GM23248 (cell line): ENCODE measurements around the gene ICA1.

Experiments
- EZH2 ChIP-seq: fragments of 200-600 bp; sonication (generic); IDR thresholded peaks from 2 replicates; pipeline ENCODE4 v1.6.1; 2018; ENCODE audit warnings: antibody characterized with exemption, mild to moderate bottlenecking; ENCODE audit not compliant: insufficient read depth, poor library complexity, severe bottlenecking
- EZH2phosphoT487 ChIP-seq: fragments of 200-600 bp; sonication (generic); IDR thresholded peaks from 2 replicates; pipeline ENCODE4 v1.6.1; 2018; ENCODE audit warnings: antibody characterized with exemption, moderate library complexity, mild to moderate bottlenecking, low read depth; ENCODE audit not compliant: insufficient read depth

DNA sequence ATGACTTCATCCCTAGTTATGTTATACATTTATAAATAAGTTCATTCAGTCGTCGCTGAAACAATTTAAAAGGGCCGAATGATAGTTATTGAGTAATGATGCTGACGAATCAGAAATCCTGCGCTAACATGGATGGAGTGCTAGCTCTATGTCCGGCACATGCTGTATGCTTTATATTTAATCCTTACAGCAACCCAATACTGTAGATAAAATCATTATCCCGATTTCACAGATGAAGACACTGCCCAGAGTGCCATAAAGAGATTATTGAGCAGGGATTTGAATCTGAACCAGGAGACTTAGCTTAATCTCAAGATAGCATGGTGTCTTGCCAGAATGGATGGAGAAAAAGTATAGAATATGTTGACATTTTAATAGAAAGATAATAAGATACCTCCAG lies 1.1 kb upstream of the ICA1 start:
- TF ChIP-seq EZH2, result no peak
- no peak for TF ChIP-seq EZH2phosphoT487
